ENCODE data around the gene KCNH4. TPM values are rescaled to one million over a fixed set of nuclear protein-coding genes. Genes with fewer than 3 reads are reported as not detected.
A peak's percentile ranks its signal among the peaks of the same experiment; 100 is the strongest.

The KCNH4 gene
- total and polyA plus RNA-seq, 9 of the 15 experiments (the other 6 are each of a cell fraction or from before 2014, with no cell fraction given) = 0.10 to 1.8 (median 0.50) TPM

GRCh38 chr17:42110301-42111264, 70.4 kb downstream of the KCNH4 start:
- Histone ChIP-seq H3K27ac (ENCODE audit: extremely low read depth, low read depth, low read length) (no peak overlapping the region), H2AFZ (ENCODE audit: low read depth, low read length) (no peak overlapping the region), H3K27me3 (ENCODE audit: control insufficient read depth in 2 of 2, insufficient read depth in 2 of 2, low read length in 2 of 2) (no peaks in the 10 kb centered on the region), H3K4me3 (no peak overlapping the region), H3K9ac (ENCODE audit: insufficient read depth in 1 of 2, low read depth in 2 of 2, low read length in 2 of 2) (no peak overlapping the region; a peak in 1 of 4 replicates), H3K9me1 (ENCODE audit: control insufficient read depth, insufficient read depth, low read length) (no peaks in the 10 kb centered on the region), H3K9me3 (replicated peaks; ENCODE audit: control insufficient read depth, insufficient read depth, low read depth, low read length) (no peaks in the 10 kb centered on the region), H3K36me3 (ENCODE audit: control insufficient read depth, insufficient read depth, low read length) (peaks cover 22% of the 10 kb centered on the region; the same call in 2 of the 3 replicates), H3K4me2 (ENCODE audit: insufficient read depth, low read length) (no peak overlapping the region), H3K79me2 (ENCODE audit: control insufficient read depth, insufficient read depth, low read length) (no peaks in the 10 kb centered on the region), H4K20me1 (replicated peaks; ENCODE audit: control insufficient read depth, insufficient read depth, low read length) (no peaks in the 10 kb centered on the region), H3K4me1 (replicated peaks in 1 of 2; ENCODE audit: control insufficient read depth in 2 of 2, insufficient read depth in 2 of 2, low read length in 2 of 2) (peaks cover 12 to 58% of the 10 kb centered on the region in 2 experiments; a peak in 4 of 5 replicates)
- in situ Hi-C loops (cut with MboI) = loop anchor here (5.0 to 25.0 kb wide), 3 partner anchors 83 to 373 kb away; partner anchors contain the start of gene HAP1
- POLR2A ChIA-PET = interaction anchor here (0.6 to 2.0 kb wide), 3 partner anchors 10 to 264 kb away, joined by 3 to 6 read pairs (median 3); partner anchors contain the start of gene KAT2A
- no peak for ATAC-seq
- TF ChIP-seq CBFB (CRISPR knock-in tag; IDR thresholded peaks at IDR 0.05) (no peak), KDM1A (IDR thresholded peaks at IDR 0.05) (peak in 1 of 2 experiments; percentile 45; a peak in 1 of 4 replicates), FOXM1 (IDR thresholded peaks at IDR 0.05; ENCODE audit: low read depth) (no peak), FOXM1 (CRISPR knock-in tag; IDR thresholded peaks at IDR 0.05; ENCODE audit: low read depth) (no peak), ZFP36 (IDR thresholded peaks at IDR 0.05; ENCODE audit: low read depth, low read length, partially characterized antibody) (peak; percentile 80), BCOR (IDR thresholded peaks at IDR 0.05) (peak; percentile 74), THRA (IDR thresholded peaks at IDR 0.05) (no peak)
- CTCF ChIA-PET (ENCODE audit: low intra/inter-chr PET ratio) = interaction anchor here (0.6 to 0.9 kb wide), 2 partner anchors 14 to 91 kb away, joined by 3 read pairs; partner anchors contain the start of gene NKIRAS2
- no TSS peak for BruUV-seq (replicated peaks)
- intact Hi-C loops (cut with micrococcal nuclease) = no loop called here
- DNase-seq (ENCODE audit: extremely low read depth in 1 of 4, low spot score in 3 of 4) = no peak
- FAIRE-seq = no peak
- 72% methylated on average over 18 of the region's 18 CpGs for WGBS (ENCODE audit: insufficient coverage, low coverage, missing lambda C conversion rate)

Data from K562 (cell line).